ENCODE results near the gene NUDT15.

- no peak for TF ChIP-seq CTCF (IDR thresholded peaks at IDR 0.05)
- TF ChIP-seq EP300 (IDR thresholded peaks at IDR 0.05) = no peak
Measured at GRCh38 chr13:48018637-48019036, 18.9 kb upstream of the NUDT15 start.

All from upper lobe of left lung (tissue), 4 donors.